Measurements from ENCODE around the gene SOX18.
"Not testable (repeated sequence)": the region's sequence is repeated elsewhere in the genome, so short reads cannot be mapped to it uniquely, and the experiment has no call there.

SOX18 gene

GRCh38 chr20:64021124-64021975, 28.1 kb downstream of the SOX18 start:
- no peak for DNase-seq (ENCODE audit: low spot score)

GRCh38 chr20:64015635-64016034, 33.8 kb downstream of the SOX18 start:
- no peak for DNase-seq (ENCODE audit: low spot score)

- DNase-seq (ENCODE audit: low spot score) = not testable (repeated sequence)
Measured at GRCh38 chr20:64012385-64013154, 36.9 kb downstream of the SOX18 start.

GRCh38 chr20:64011366-64011779, 38.1 kb downstream of the SOX18 start:
- DNase-seq (ENCODE audit: low spot score) = no peak

- no peak for DNase-seq (ENCODE audit: low spot score)
Measured at GRCh38 chr20:64010711-64011237, 38.7 kb downstream of the SOX18 start.

GRCh38 chr20:64009811-64010387, 39.5 kb downstream of the SOX18 start:
- DNase-seq (ENCODE audit: low spot score) = no peak

- DNase-seq (ENCODE audit: low spot score) = no peak
Measured at GRCh38 chr20:64006902-64007301, 42.5 kb downstream of the SOX18 start.

- DNase-seq (ENCODE audit: low spot score) = no peak
Measured at GRCh38 chr20:64006490-64006889, 42.9 kb downstream of the SOX18 start.

GRCh38 chr20:64005394-64005793, 44.0 kb downstream of the SOX18 start:
- DNase-seq (ENCODE audit: low spot score) = no peak

GRCh38 chr20:64003960-64004725, 45.3 kb downstream of the SOX18 start:
- DNase-seq (ENCODE audit: low spot score) = no peak

- DNase-seq (ENCODE audit: low spot score) = no peak
Measured at GRCh38 chr20:64001607-64002011, 47.8 kb downstream of the SOX18 start.

- no peak for DNase-seq (ENCODE audit: low spot score)
Measured at GRCh38 chr20:64000906-64001305, 48.5 kb downstream of the SOX18 start.
